ENCODE results near the gene CLCNKA. TPM values are rescaled to one million over a fixed set of nuclear protein-coding genes. Genes with fewer than 3 reads are reported as not detected.
"Not testable (repeated sequence)": the region's sequence is repeated elsewhere in the genome, so short reads cannot be mapped to it uniquely, and the experiment has no call there.

The CLCNKA gene
- total and polyA plus RNA-seq, 8 donors: 0.67 to 9.3 (median 1.4) TPM

- Histone ChIP-seq H3K4me1 (peaks cover 7 to 9% (median 7%) of the 10 kb centered on the region in 3 donors), H3K27me3 (no peaks in the 10 kb centered on the region), H3K9me3 (no peaks in the 10 kb centered on the region), H3K27ac (peak within 1 kb of the TSS in 3 of 4 donors; percentile 42 to 59 (median 46)), H3K36me3 (peaks cover 0 to 6% (median 2%) of the 10 kb centered on the region in 3 donors), H3K4me3 (peak within 1 kb of the TSS; percentile 70 to 98 (median 90))
- TF ChIP-seq CTCF (IDR thresholded peaks at IDR 0.05): no peak
- ATAC-seq: peak; percentile 98 to 99 (median 99)
- DNase-seq: peak; percentile 88 to 99 (median 94)
- 8% methylated on average over 44 to 47 of the region's 47 CpGs for WGBS, 2 donors
- intact Hi-C loops (cut with DNase I): no loop called here
- no peak for FAIRE-seq
These were observed 45.8 kb upstream of the CLCNKA start, which contains the start of gene ZBTB17 for GRCh38 chr1:15975805-15976680. TSS of gene ZBTB17 (minus strand) at chr1:15976101. CDS start at chr1:15948495, 27,606 bp downstream.

DNA sequence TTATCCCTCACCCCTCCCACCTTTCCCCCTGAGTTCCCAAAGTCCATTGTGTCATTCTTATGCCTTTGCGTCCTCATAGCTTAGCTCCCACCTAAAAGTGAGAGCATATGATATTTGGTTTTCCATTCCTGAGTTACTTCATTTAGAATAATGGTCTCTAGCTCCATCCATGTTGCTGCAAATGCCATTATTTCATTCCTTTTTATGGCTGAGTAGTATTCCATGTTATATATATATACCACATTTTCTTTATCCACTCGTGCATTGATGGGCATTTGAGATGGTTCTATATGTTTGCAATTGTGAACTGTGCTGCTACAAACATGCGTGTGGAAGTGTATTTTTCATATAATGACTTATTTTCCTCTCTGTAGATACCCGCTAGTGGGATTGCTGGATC lies 43.9 kb upstream of the CLCNKA start:
- H3K4me1 ChIP-seq; H3K36me3 ChIP-seq; H3K4me3 ChIP-seq; DNase-seq; ATAC-seq; FAIRE-seq; H3K27me3 ChIP-seq; intact Hi-C loops (cut with DNase I); H3K27ac ChIP-seq; H3K9me3 ChIP-seq: not testable (repeated sequence)
- WGBS, 2 donors: 84 to 90% methylated on average over 4 of the region's 4 CpGs

- intact Hi-C loops (cut with DNase I): no loop called here
- H3K27ac ChIP-seq: no peak overlapping the region
- no peak overlapping the region for H3K4me3 ChIP-seq
- H3K36me3 ChIP-seq: no peaks in the 10 kb centered on the region
- no peak for ATAC-seq
- no peak for FAIRE-seq
- H3K27me3 ChIP-seq: no peaks in the 10 kb centered on the region
- WGBS, 2 donors: 72 to 78% methylated on average over 3 of the region's 3 CpGs
- no peaks in the 10 kb centered on the region for H3K4me1 ChIP-seq
- no peaks in the 10 kb centered on the region for H3K9me3 ChIP-seq
- no peak for TF ChIP-seq CTCF (IDR thresholded peaks at IDR 0.05)
- no peak for DNase-seq
These were observed 40.2 kb upstream of the CLCNKA start for GRCh38 chr1:15981679-15982078.

DNA sequence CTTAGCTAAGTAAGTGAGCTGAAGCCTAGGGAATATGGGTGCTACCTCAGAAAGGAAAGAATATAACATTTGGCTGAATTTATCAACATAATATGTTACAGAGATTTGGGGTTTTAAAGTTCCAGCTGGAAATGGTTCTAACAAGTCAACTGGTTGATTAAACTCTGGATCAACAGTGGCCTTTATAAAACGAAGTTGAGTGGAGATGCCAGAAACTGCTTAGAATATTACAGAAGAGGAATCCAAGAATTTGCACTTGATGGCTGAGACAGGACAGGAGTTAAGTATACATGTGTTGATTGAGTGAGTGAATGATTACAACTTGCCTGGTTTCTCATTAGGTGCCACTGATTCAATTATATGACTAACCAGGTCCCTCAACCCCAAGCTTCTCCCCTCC lies 38.6 kb upstream of the CLCNKA start:
- Histone ChIP-seq H3K4me3 (no peak overlapping the region), H3K4me1 (no peaks in the 10 kb centered on the region), H3K27ac (no peak overlapping the region), H3K27me3 (no peaks in the 10 kb centered on the region), H3K9me3 (no peaks in the 10 kb centered on the region), H3K36me3 (no peaks in the 10 kb centered on the region)
- WGBS, 2 donors: 24 to 27% methylated on average over 1 of the region's 1 CpG
- DNase-seq (no peak), ATAC-seq (no peak), FAIRE-seq (no peak)
- no peak for TF ChIP-seq CTCF (IDR thresholded peaks at IDR 0.05)
- intact Hi-C loops (cut with DNase I): no loop called here

- no peak overlapping the region for H3K4me3 ChIP-seq
- no peaks in the 10 kb centered on the region for H3K27me3 ChIP-seq
- ATAC-seq (peak in 2 of 4 donors; percentile 46 to 51), FAIRE-seq (no peak), DNase-seq (no peak)
- no peaks in the 10 kb centered on the region for H3K4me1 ChIP-seq
- H3K27ac ChIP-seq: peak overlapping the region in 1 of 4 donors; percentile 29
- H3K9me3 ChIP-seq: no peaks in the 10 kb centered on the region
- TF ChIP-seq CTCF (IDR thresholded peaks at IDR 0.05): no peak
- intact Hi-C loops (cut with DNase I): no loop called here
- H3K36me3 ChIP-seq: no peaks in the 10 kb centered on the region
- WGBS, 2 donors: 49 to 51% methylated on average over 5 of the region's 5 CpGs
These were observed 36.1 kb upstream of the CLCNKA start for GRCh38 chr1:15985611-15986297.
